H9 (cell line): ENCODE data around the gene KIAA1586. TPM values are rescaled to one million over a fixed set of nuclear protein-coding genes. Genes with fewer than 3 reads are reported as not detected.
"Not testable (repeated sequence)": the region's sequence is repeated elsewhere in the genome, so short reads cannot be mapped to it uniquely, and the experiment has no call there.

Experiments
- DNase-seq: peaks from one replicate; pipeline ENCODE4 v3.0.0-alpha.2; 2017
- H2AFZ ChIP-seq: one replicate; pipeline ENCODE4 v1.6.1; 2013; ENCODE audit warnings: mild to moderate bottlenecking, low read length, control low read depth, moderate library complexity
- H2AK5ac ChIP-seq: 2 replicates; pipeline ENCODE4 v1.6.1; 2013; ENCODE audit warnings: low read length, control low read depth, mixed read lengths; ENCODE audit not compliant: insufficient read length
- H2BK120ac ChIP-seq: one replicate; pipeline ENCODE4 v1.6.1; 2013; ENCODE audit warnings: low read depth, mild to moderate bottlenecking, low read length, control low read depth, inconsistent platforms; ENCODE audit not compliant: poor library complexity, severe bottlenecking
- H2BK12ac ChIP-seq: 2 replicates; pipeline ENCODE4 v1.6.1; 2013; ENCODE audit warnings: low read length, control low read depth, mixed read lengths, low read depth; ENCODE audit not compliant: insufficient read length
- H2BK15ac ChIP-seq: 2 replicates; pipeline ENCODE4 v1.6.1; 2013; ENCODE audit warnings: low read depth, low read length, control low read depth
- H2BK20ac ChIP-seq: one replicate; pipeline ENCODE4 v1.6.1; 2013; ENCODE audit warnings: low read depth, mild to moderate bottlenecking, low read length, control low read depth, inconsistent platforms; ENCODE audit not compliant: poor library complexity, severe bottlenecking
- H2BK5ac ChIP-seq: 2 replicates; pipeline ENCODE4 v1.6.1; 2013; ENCODE audit warnings: low read length, control low read depth, mixed read lengths; ENCODE audit not compliant: insufficient read length
- H3K14ac ChIP-seq: 2 replicates; pipeline ENCODE4 v1.6.1; 2013; ENCODE audit warnings: low read length, control low read depth; ENCODE audit not compliant: insufficient read depth
- H3K18ac ChIP-seq: 2 replicates; pipeline ENCODE4 v1.6.1; 2013; ENCODE audit warnings: low read depth, mild to moderate bottlenecking, mixed read lengths, low read length, control low read depth; ENCODE audit not compliant: insufficient read length
- H3K23ac ChIP-seq: 2 replicates; pipeline ENCODE4 v1.6.1; 2013; ENCODE audit warnings: low read length, control low read depth, mixed read lengths, low read depth; ENCODE audit not compliant: insufficient read length
- H3K23me2 ChIP-seq: 2 replicates; pipeline ENCODE4 v1.6.1; 2013; ENCODE audit warnings: low read depth, mild to moderate bottlenecking, mixed read lengths, low read length, control low read depth; ENCODE audit not compliant: insufficient read length, poor library complexity, severe bottlenecking
- H3K27ac ChIP-seq: 2 replicates; pipeline ENCODE4 v1.5.1; 2013; ENCODE audit warnings: low read length, control low read depth, mixed read lengths, low read depth; ENCODE audit not compliant: insufficient read length
- H3K27me3 ChIP-seq: 2 replicates; pipeline ENCODE4 v1.6.1; 2013; ENCODE audit warnings: low read length, control low read depth, inconsistent platforms; ENCODE audit not compliant: insufficient read depth
- H3K4ac ChIP-seq: 2 replicates; pipeline ENCODE4 v1.6.1; 2013; ENCODE audit warnings: low read depth, mild to moderate bottlenecking, control low read depth, inconsistent platforms, low read length, moderate library complexity
- H3K4me1 ChIP-seq: 2 replicates; pipeline ENCODE4 v1.6.1; 2013; ENCODE audit warnings: low read length, control low read depth, inconsistent platforms; ENCODE audit not compliant: insufficient read depth
- H3K4me2 ChIP-seq: 2 replicates; pipeline ENCODE4 v1.6.1; 2013; ENCODE audit warnings: low read length, control low read depth, mixed read lengths; ENCODE audit not compliant: insufficient read length, insufficient read depth
- H3K56ac ChIP-seq: 2 replicates; pipeline ENCODE4 v1.6.1; 2013; ENCODE audit warnings: low read depth, mild to moderate bottlenecking, mixed read lengths, low read length, control low read depth; ENCODE audit not compliant: insufficient read length
- H3K79me1 ChIP-seq: 2 replicates; pipeline ENCODE4 v1.6.1; 2013; ENCODE audit warnings: low read depth, mild to moderate bottlenecking, moderate library complexity, low read length, control low read depth, inconsistent platforms; ENCODE audit not compliant: insufficient read depth, poor library complexity, severe bottlenecking
- H3K79me2 ChIP-seq: 2 replicates; pipeline ENCODE4 v1.6.1; 2013; ENCODE audit warnings: low read length, control low read depth, inconsistent platforms; ENCODE audit not compliant: insufficient read depth
- H3K9ac ChIP-seq: 2 replicates; pipeline ENCODE4 v1.6.1; 2013; ENCODE audit warnings: low read length, control low read depth, mixed read lengths; ENCODE audit not compliant: insufficient read length; ENCODE audit errors: extremely low read depth
- H3K9me3 ChIP-seq: one replicate; pipeline ENCODE4 v1.6.1; 2013; ENCODE audit warnings: low read depth, low read length, inconsistent platforms; ENCODE audit not compliant: control insufficient read depth
- H3T11ph ChIP-seq: one replicate; pipeline ENCODE4 v1.6.1; 2013; ENCODE audit warnings: mild to moderate bottlenecking, low read length, control low read depth, inconsistent platforms
- H4K20me1 ChIP-seq: one replicate; pipeline ENCODE4 v1.6.1; 2013; ENCODE audit not compliant: control insufficient read depth, insufficient read length, insufficient read depth
- H4K5ac ChIP-seq: 2 replicates; pipeline ENCODE4 v1.6.1; 2013; ENCODE audit warnings: low read depth, mild to moderate bottlenecking, mixed read lengths, low read length, control low read depth; ENCODE audit not compliant: insufficient read length
- H4K8ac ChIP-seq: replicated peaks from 2 replicates; pipeline ENCODE4 v1.6.1; 2013; ENCODE audit warnings: low read length, control low read depth, mixed read lengths, low read depth; ENCODE audit not compliant: insufficient read length
- H4K91ac ChIP-seq: 2 replicates; pipeline ENCODE4 v1.6.1; 2013; ENCODE audit warnings: low read depth, mild to moderate bottlenecking, moderate library complexity, mixed read lengths, low read length, control low read depth; ENCODE audit not compliant: insufficient read length
- H3K27ac Mint-ChIP-seq, 3 experiments: 2 replicates in 2 of 3; 3 replicates in 1 of 3; pipeline ENCODE4 v1.8.0; 2020 to 2021; ENCODE audit warnings: mixed read lengths in 3 of 3, mild to moderate bottlenecking in 1 of 3, moderate library complexity in 1 of 3
- H3K27me3 Mint-ChIP-seq: 2 replicates; pipeline ENCODE4 v1.8.0; 2021; ENCODE audit warnings: low read depth, mild to moderate bottlenecking, moderate library complexity, mixed read lengths
- H3K36me3 Mint-ChIP-seq, 3 experiments: 2 replicates in 2 of 3; 3 replicates in 1 of 3; pipeline ENCODE4 v1.8.0; 2020 to 2021; ENCODE audit warnings: low read depth in 3 of 3, mixed read lengths in 3 of 3; ENCODE audit not compliant: insufficient read depth in 1 of 3
- H3K4me1 Mint-ChIP-seq, 2 experiments: 2 replicates each; pipeline ENCODE4 v1.8.0; 2020; ENCODE audit warnings: mixed read lengths in 2 of 2
- H3K4me3 Mint-ChIP-seq, 2 experiments: 2 replicates in 1 of 2; 3 replicates in 1 of 2; pipeline ENCODE4 v1.8.0; 2020 to 2021; ENCODE audit warnings: mild to moderate bottlenecking in 2 of 2, mixed read lengths in 2 of 2, moderate library complexity in 1 of 2
- H3K9me3 Mint-ChIP-seq, 2 experiments: 2 replicates in 1 of 2; 3 replicates in 1 of 2; pipeline ENCODE4 v1.8.0; 2020; ENCODE audit warnings: mild to moderate bottlenecking in 2 of 2, mixed read lengths in 2 of 2, moderate library complexity in 1 of 2
- CTCF ChIP-seq: fragments of 200-600 bp; sonication (generic); conservative IDR thresholded peaks from 3 replicates; pipeline ENCODE4 v1.8.0; 2021; ENCODE audit warnings: antibody characterized with exemption, mild to moderate bottlenecking
- WGBS: extraction: QIAGEN DNeasy Blood & Tissue Kit; methylation state at CpG from one replicate; pipeline ENCODE4 v1.1.7; 2013; ENCODE audit warnings: missing lambda C conversion rate, low lambda C conversion rate, mixed read lengths; ENCODE audit not compliant: insufficient read length; ENCODE audit errors: extremely low coverage; 5-methylcytosine and 5-hydroxymethylcytosine counted together
- total RNA-seq: library from RNA; stranded (reverse); gene quantifications from 2 replicates; pipeline ENCODE4 v1.2.1, GENCODE V29; 2021

Gene KIAA1586
- total RNA-seq, 1 experiment from 2014 or later = 33.3 TPM

- H3K23ac ChIP-seq = no peak overlapping the region
- no peak overlapping the region for H3K4me3 Mint-ChIP-seq
Measured at GRCh38 chr6:57044568-57044967, 1.9 kb upstream of the KIAA1586 start.

GRCh38 chr6:57047257-57047585 is 728 bp downstream of the KIAA1586 start:
- not testable (repeated sequence) for H4K8ac ChIP-seq, H2AK5ac ChIP-seq, H3K4me1 ChIP-seq, H3K4ac ChIP-seq, H3K9ac ChIP-seq, H3K4me2 ChIP-seq, H3T11ph ChIP-seq, H3K79me2 ChIP-seq, H3K79me1 ChIP-seq, H2BK12ac ChIP-seq, H3K23me2 ChIP-seq, H3K9me3 ChIP-seq, H3K14ac ChIP-seq, H2BK15ac ChIP-seq, H3K9me3 Mint-ChIP-seq, H3K56ac ChIP-seq, H4K5ac ChIP-seq, H2AFZ ChIP-seq, H3K27me3 ChIP-seq, H2BK20ac ChIP-seq, H3K23ac ChIP-seq, H3K4me3 Mint-ChIP-seq, H2BK120ac ChIP-seq, DNase-seq, H4K20me1 ChIP-seq, H3K18ac ChIP-seq, H3K27ac Mint-ChIP-seq, H3K27ac ChIP-seq, H2BK5ac ChIP-seq, H4K91ac ChIP-seq
- Mint-ChIP-seq H3K36me3 (peaks cover 13 to 38% (median 38%) of the 10 kb centered on the region in 3 experiments), H3K4me1 (peaks cover 16 to 18% of the 10 kb centered on the region in 2 experiments), H3K27me3 (peaks cover 13% of the 10 kb centered on the region)
- WGBS = no CpG with 5 or more reads among the region's 5 CpGs

More at GRCh38 chr6:57044568-57044967, 1.9 kb upstream of the KIAA1586 start:
- H2BK5ac ChIP-seq = no peak overlapping the region
- no peak overlapping the region for H2BK20ac ChIP-seq
- H3K9me3 ChIP-seq = no peaks in the 10 kb centered on the region
- Mint-ChIP-seq H3K27me3 (peaks cover 13% of the 10 kb centered on the region), H3K36me3 (peaks cover 0 to 16% (median 14%) of the 10 kb centered on the region in 3 experiments; a peak in 5 of 7 replicates), H3K9me3 (peaks cover 0 to 3% of the 10 kb centered on the region in 2 experiments; a peak in 1 of 5 replicates), H3K4me1 (peaks cover 18 to 19% of the 10 kb centered on the region in 2 experiments), H3K27ac (no peak overlapping the region)
- H2BK120ac ChIP-seq = no peak overlapping the region
- DNase-seq = no peak
- TF ChIP-seq CTCF = no peak
- H3K18ac ChIP-seq = no peak overlapping the region
- no peak overlapping the region for H3K4ac ChIP-seq
- no peak overlapping the region for H4K8ac ChIP-seq
- no CpG with 5 or more reads among the region's 2 CpGs for WGBS
- no peak overlapping the region for H3T11ph ChIP-seq
- H3K23me2 ChIP-seq = no peaks in the 10 kb centered on the region
- H3K79me2 ChIP-seq = peaks cover 5% of the 10 kb centered on the region; the same call in 1 of the 2 replicates
- no peak overlapping the region for H2BK15ac ChIP-seq
- no peak overlapping the region for H3K56ac ChIP-seq
- no peaks in the 10 kb centered on the region for H3K79me1 ChIP-seq
- no peak overlapping the region for H4K91ac ChIP-seq
- H2AFZ ChIP-seq = no peak overlapping the region
- H2BK12ac ChIP-seq = no peak overlapping the region
- H3K27ac ChIP-seq = no peak overlapping the region
- no peaks in the 10 kb centered on the region for H3K4me1 ChIP-seq
- H4K20me1 ChIP-seq = no peaks in the 10 kb centered on the region
- no peak overlapping the region for H3K14ac ChIP-seq
- no peak overlapping the region for H3K4me2 ChIP-seq
- H3K27me3 ChIP-seq = no peaks in the 10 kb centered on the region
- no peak overlapping the region for H3K9ac ChIP-seq
- H4K5ac ChIP-seq = no peak overlapping the region
- H2AK5ac ChIP-seq = no peak overlapping the region
